RWPE2 (cell line): ENCODE results near the gene MAP2.

Experiments used
- ATAC-seq: fragments of 200-7000 bp; cut with Tn5 transposase; 3 replicates; pipeline ENCODE4 v1.9.1; 2021; ENCODE audit warnings: low read depth
- DNase-seq: peaks from one replicate; pipeline ENCODE4 v3.0.0-alpha.2; 2020; ENCODE audit warnings: low spot score
- H3K27ac ChIP-seq: fragments of 450-650 bp; 2 replicates; pipeline ENCODE4 v1.5.1; 2017; ENCODE audit warnings: mild to moderate bottlenecking; ENCODE audit not compliant: poor library complexity, severe bottlenecking
- H3K27me3 ChIP-seq: fragments of 250-450 bp; sonication (Bioruptor Pico); 2 replicates; pipeline ENCODE4 v1.5.1; 2021; ENCODE audit warnings: mild to moderate bottlenecking, moderate library complexity; ENCODE audit not compliant: insufficient read depth, poor library complexity, severe bottlenecking
- H3K36me3 ChIP-seq: fragments of 250-450 bp; sonication (Bioruptor Pico); 2 replicates; pipeline ENCODE4 v1.5.1; 2020; ENCODE audit warnings: low read depth, mild to moderate bottlenecking, moderate library complexity
- H3K4me1 ChIP-seq: fragments of 250-450 bp; sonication (Bioruptor Pico); 2 replicates; pipeline ENCODE4 v1.5.1; 2021; ENCODE audit warnings: mild to moderate bottlenecking, moderate library complexity; ENCODE audit not compliant: insufficient read depth, poor library complexity, severe bottlenecking
- H3K4me3 ChIP-seq: fragments of 250-450 bp; sonication (Bioruptor Pico); 2 replicates; pipeline ENCODE4 v1.5.1; 2021; ENCODE audit warnings: mild to moderate bottlenecking, moderate library complexity; ENCODE audit not compliant: severe bottlenecking
- H3K9me3 ChIP-seq: fragments of 250-450 bp; sonication (Bioruptor Pico); 2 replicates; pipeline ENCODE4 v1.5.1; 2021; ENCODE audit warnings: mild to moderate bottlenecking, moderate library complexity; ENCODE audit not compliant: severe bottlenecking
- CTCF ChIP-seq: fragments of 450-650 bp; IDR thresholded peaks from one replicate; pipeline ENCODE4 v1.5.1; 2017; ENCODE audit warnings: mild to moderate bottlenecking, moderate library complexity; ENCODE audit not compliant: poor library complexity, severe bottlenecking

Gene MAP2

GRCh38 chr2:209426432-209426831, 2.6 kb downstream of the MAP2 start:
- Histone ChIP-seq H3K9me3 (no peaks in the 10 kb centered on the region), H3K27me3 (no peaks in the 10 kb centered on the region), H3K27ac (no peak overlapping the region), H3K4me1 (peaks cover 4% of the 10 kb centered on the region), H3K4me3 (no peak overlapping the region), H3K36me3 (no peaks in the 10 kb centered on the region)
- no peak for TF ChIP-seq CTCF
- DNase-seq (no peak), ATAC-seq (peak; percentile 36; the same call in 2 of the 3 replicates)

GRCh38 chr2:209431701-209432100, 7.9 kb downstream of the MAP2 start:
- no peak for DNase-seq

GRCh38 chr2:209441541-209441940, 17.7 kb downstream of the MAP2 start:
- H3K4me3 ChIP-seq, result no peak overlapping the region
- H3K27ac ChIP-seq, result no peak overlapping the region
- no peaks in the 10 kb centered on the region for H3K4me1 ChIP-seq
- H3K36me3 ChIP-seq, result no peaks in the 10 kb centered on the region
- TF ChIP-seq CTCF, result no peak
- ATAC-seq (no peak), DNase-seq (no peak)
- H3K27me3 ChIP-seq, result no peaks in the 10 kb centered on the region
- no peaks in the 10 kb centered on the region for H3K9me3 ChIP-seq

More at GRCh38 chr2:209431701-209432100, 7.9 kb downstream of the MAP2 start:
- H3K27me3 ChIP-seq, result no peaks in the 10 kb centered on the region
- no peaks in the 10 kb centered on the region for H3K9me3 ChIP-seq
- no peak overlapping the region for H3K4me3 ChIP-seq
- H3K36me3 ChIP-seq, result no peaks in the 10 kb centered on the region
- H3K27ac ChIP-seq, result peak overlapping the region; percentile 76
- peaks cover 13% of the 10 kb centered on the region for H3K4me1 ChIP-seq
- ATAC-seq, result peak; percentile 99
- no peak for TF ChIP-seq CTCF

- Histone ChIP-seq H3K4me1 (no peaks in the 10 kb centered on the region), H3K36me3 (no peaks in the 10 kb centered on the region), H3K4me3 (no peak overlapping the region), H3K9me3 (no peaks in the 10 kb centered on the region), H3K27ac (no peak overlapping the region), H3K27me3 (no peaks in the 10 kb centered on the region)
- TF ChIP-seq CTCF, result no peak
- ATAC-seq (no peak), DNase-seq (no peak)
Measured at GRCh38 chr2:209442939-209443338, 19.1 kb downstream of the MAP2 start.

- no peak for DNase-seq
- no peaks in the 10 kb centered on the region for H3K27me3 ChIP-seq
- H3K4me3 ChIP-seq, result no peak overlapping the region
- no peaks in the 10 kb centered on the region for H3K4me1 ChIP-seq
- no peaks in the 10 kb centered on the region for H3K9me3 ChIP-seq
- H3K36me3 ChIP-seq, result no peaks in the 10 kb centered on the region
- TF ChIP-seq CTCF, result no peak
- H3K27ac ChIP-seq, result no peak overlapping the region
- no peak for ATAC-seq
Measured at GRCh38 chr2:209445485-209445884, 21.6 kb downstream of the MAP2 start.
